GM12865 (cell line): Measurements from ENCODE around the gene DBI.
A peak's percentile ranks its signal among the peaks of the same experiment; 100 is the strongest.

Experiments
- DNase-seq: peaks from one replicate; pipeline ENCODE4 v3.0.0; 2010; ENCODE audit warnings: low read depth
- H3K4me3 ChIP-seq: 2 replicates; pipeline ENCODE4 v1.5.1; 2011; ENCODE audit warnings: mild to moderate bottlenecking, low read depth, low read length, control low read depth
- CTCF ChIP-seq: IDR thresholded peaks from 2 replicates; pipeline ENCODE4 v1.5.1; 2011; ENCODE audit warnings: low read length, control low read depth, low read depth, inconsistent platforms; ENCODE audit not compliant: insufficient read depth; ENCODE audit errors: missing control alignments

DBI gene

GRCh38 chr2:119341684-119342083 lies 25.1 kb upstream of the DBI start:
- no peak for TF ChIP-seq CTCF
- DNase-seq, result no peak
- no peak overlapping the region for H3K4me3 ChIP-seq

GRCh38 chr2:119349289-119349688 lies 17.5 kb upstream of the DBI start:
- H3K4me3 ChIP-seq, result no peak overlapping the region
- TF ChIP-seq CTCF, result no peak
- DNase-seq, result no peak

GRCh38 chr2:119350311-119350998 lies 16.3 kb upstream of the DBI start:
- TF ChIP-seq CTCF, result no peak
- no peak overlapping the region for H3K4me3 ChIP-seq
- no peak for DNase-seq

GRCh38 chr2:119352357-119352756 lies 14.4 kb upstream of the DBI start:
- no peak for TF ChIP-seq CTCF
- H3K4me3 ChIP-seq, result no peak overlapping the region
- DNase-seq, result peak; percentile 92

GRCh38 chr2:119354860-119355259 lies 11.9 kb upstream of the DBI start:
- no peak for DNase-seq
- H3K4me3 ChIP-seq, result no peak overlapping the region
- no peak for TF ChIP-seq CTCF

GRCh38 chr2:119359774-119360173 lies 7.0 kb upstream of the DBI start:
- no peak for DNase-seq
- no peak overlapping the region for H3K4me3 ChIP-seq
- no peak for TF ChIP-seq CTCF

- no peak overlapping the region for H3K4me3 ChIP-seq
- DNase-seq, result no peak
- no peak for TF ChIP-seq CTCF
Measured at GRCh38 chr2:119360423-119360966, 6.3 kb upstream of the DBI start.
